Right ventricle myocardium superior (tissue), 1 donor: ENCODE data around the gene NCOA1. TPM values are rescaled to one million over a fixed set of nuclear protein-coding genes. Genes with fewer than 3 reads are reported as not detected.

ENCODE experiments used
- ATAC-seq: fragments of 200-7000 bp; cut with Tn5 transposase; one replicate; pipeline ENCODE4 v1.9.1; 2020; ENCODE audit warnings: mild to moderate bottlenecking; ENCODE audit not compliant: poor library complexity
- DNase-seq: peaks from one replicate; pipeline ENCODE4 v3.0.0-alpha.2; 2020
- intact Hi-C: fragments of 100-400 bp; cut with DNase I; formaldehyde crosslinking; loops from one replicate; pipeline ENCODE4 v1.11.2; 2022
- total RNA-seq: library from RNA; stranded (reverse); fragmentation: NEBNext Ultra II Directional; extraction: Animal tissue kit (Norgen Biotek cat#: 25700); gene quantifications from one replicate; pipeline ENCODE4 v1.2.1, GENCODE V29; 2021
- donor health status: DM: no; HTN: yes; CAD: no; lungs with severe emphysema.

The NCOA1 gene
- total RNA-seq, 1 donor from 2014 or later, result 32.2 TPM

DNA sequence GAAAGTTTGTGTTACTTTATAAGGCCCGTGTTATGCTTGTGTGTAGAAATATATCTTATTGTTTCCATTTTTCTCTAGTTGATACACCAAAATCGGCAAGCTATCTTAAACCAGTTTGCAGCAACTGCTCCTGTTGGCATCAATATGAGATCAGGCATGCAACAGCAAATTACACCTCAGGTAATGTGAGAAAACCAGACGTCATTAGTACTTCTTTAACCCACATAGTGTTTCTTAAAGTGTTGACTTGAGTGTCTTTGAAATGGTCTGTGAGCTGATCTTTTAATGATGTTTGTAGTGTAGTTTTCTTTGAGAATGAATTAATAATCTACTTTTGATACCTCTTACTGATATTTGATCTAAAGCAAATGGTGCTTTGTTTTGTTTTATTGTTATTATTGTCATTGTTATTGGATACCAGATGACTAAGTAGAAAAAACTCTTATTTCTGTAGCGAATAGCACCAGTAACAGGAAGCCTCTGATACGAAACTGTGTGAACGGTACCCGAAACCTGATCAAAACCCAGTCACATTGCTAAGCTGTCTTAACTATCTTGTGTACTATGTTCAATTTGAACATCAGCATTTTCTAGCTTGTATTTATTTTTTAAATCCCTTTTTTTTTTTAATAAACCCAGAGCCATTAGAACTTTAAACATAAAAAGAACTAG is 248.4 kb downstream of the NCOA1 start:
- DNase-seq (no peak), ATAC-seq (no peak)
- intact Hi-C loops, result no loop called here

DNA sequence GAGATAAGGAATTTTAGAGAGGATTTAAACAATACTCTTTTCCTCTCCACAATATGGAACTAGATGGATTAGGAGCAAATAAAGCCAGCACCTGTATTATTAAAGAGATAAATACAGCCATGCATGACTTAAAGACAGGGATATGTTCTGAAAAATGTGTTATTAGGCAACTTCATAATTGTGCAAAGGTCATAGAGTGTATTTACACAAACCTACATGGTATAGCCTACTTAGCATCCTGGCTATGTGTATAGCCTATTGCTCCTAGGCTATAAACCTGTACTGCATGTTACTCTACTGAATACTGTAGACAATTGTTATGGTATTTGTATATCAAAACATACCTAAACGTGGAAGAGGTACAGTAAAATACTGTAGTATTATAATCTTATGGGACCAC is 249.1 kb downstream of the NCOA1 start:
- no peak for ATAC-seq
- intact Hi-C loops, result no loop called here
- DNase-seq, result no peak

DNA sequence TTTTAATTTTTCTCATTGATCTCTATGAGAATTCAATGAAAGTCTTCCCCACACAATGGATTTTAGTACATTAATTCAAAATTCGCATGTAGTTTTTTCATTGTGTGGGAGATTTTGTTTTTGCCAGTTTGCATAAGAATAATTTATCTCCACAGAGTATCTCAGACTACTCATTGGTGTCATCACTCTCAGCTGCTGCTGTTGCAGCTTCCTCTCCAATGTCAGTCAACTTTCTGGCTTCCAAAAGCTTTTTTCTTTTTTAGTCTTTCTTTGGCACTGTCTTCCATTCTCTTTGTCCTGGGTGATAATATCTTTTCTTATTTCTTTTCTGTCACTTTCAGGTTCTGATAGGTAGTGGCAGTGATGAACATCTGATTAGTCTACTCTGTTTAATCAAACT is 251.7 kb downstream of the NCOA1 start:
- intact Hi-C loops, result no loop called here
- DNase-seq (no peak), ATAC-seq (no peak)

DNA sequence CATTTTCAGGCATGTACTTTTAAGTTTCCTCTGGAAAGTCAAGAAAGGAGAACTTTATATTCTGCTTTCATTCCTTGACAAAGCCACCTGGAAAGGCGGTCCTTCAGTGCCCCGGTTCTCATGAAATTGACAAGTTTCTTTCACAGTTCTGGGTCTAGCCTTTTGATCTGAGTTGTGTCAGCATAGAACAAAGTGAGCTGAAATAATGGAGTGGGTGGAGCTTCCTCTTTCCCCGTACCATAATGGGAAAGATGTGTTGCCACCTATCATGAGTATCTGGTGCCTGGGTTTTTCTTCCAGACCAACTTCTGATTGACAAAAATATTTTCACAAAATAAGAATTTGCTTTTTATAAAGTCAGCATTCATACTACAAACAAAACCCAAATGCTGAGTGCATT is 252.9 kb downstream of the NCOA1 start:
- ATAC-seq, result no peak
- DNase-seq, result no peak
- intact Hi-C loops, result no loop called here

DNA sequence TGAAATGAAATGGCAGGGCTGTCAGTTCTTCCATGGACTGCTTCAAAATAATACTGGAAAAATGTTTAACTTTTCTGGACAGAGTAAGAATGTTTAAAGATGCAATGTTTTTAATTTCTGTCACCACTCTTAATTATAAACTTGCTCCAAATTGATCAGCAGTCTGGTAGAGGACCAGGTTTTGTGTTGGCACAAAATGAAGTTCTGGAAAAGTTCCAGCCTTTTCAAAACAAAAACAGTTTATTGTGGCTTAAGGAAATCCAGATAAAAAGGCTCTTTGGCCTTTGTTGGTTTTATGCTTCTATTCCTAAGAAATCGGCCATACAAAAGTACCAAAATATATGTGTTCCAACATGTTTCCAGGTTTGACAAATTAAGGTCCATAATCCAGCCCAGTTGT is 253.3 kb downstream of the NCOA1 start:
- intact Hi-C loops, result no loop called here
- DNase-seq (no peak), ATAC-seq (no peak)

DNA sequence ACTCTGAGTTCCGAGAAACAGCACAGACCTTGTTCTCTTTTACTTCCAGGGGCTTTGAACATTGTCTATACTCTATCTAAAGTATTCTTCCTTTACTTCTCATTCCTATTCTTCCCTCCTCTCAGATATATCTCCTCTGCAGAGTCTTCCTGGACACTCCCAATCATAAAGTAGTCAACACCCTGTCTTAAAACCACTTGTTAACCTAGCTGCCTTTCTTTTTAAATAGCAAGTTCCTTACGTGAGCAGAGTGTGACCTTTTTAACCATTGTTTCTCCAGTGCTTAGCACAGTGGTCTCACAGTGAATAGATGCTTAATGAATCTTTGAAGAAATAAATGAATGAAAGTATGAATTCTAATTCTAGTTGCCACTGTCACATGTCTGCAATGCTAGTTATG is 254.8 kb downstream of the NCOA1 start:
- intact Hi-C loops, result no loop called here
- ATAC-seq, result no peak
- DNase-seq, result no peak

DNA sequence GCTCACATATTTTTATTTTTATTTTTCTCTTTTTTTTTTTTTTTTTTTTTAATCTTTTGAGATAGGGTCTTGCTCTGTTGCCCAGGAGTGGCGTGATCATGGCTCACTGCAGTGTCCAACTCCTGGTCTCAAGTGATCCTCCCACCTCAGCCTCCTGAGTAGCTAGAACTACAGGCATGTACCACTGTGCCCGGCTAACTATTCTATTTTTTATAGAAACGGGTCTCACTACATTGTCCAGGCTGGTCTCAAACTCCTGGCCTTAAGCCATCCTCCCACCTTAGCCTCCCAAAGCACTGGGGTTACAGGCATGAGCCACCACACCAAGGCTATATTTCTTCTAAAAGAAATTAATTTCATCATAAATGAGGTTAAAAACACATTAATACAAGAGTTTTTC is 256.2 kb downstream of the NCOA1 start:
- no peak for DNase-seq
- ATAC-seq, result no peak
- intact Hi-C loops, result no loop called here

DNA sequence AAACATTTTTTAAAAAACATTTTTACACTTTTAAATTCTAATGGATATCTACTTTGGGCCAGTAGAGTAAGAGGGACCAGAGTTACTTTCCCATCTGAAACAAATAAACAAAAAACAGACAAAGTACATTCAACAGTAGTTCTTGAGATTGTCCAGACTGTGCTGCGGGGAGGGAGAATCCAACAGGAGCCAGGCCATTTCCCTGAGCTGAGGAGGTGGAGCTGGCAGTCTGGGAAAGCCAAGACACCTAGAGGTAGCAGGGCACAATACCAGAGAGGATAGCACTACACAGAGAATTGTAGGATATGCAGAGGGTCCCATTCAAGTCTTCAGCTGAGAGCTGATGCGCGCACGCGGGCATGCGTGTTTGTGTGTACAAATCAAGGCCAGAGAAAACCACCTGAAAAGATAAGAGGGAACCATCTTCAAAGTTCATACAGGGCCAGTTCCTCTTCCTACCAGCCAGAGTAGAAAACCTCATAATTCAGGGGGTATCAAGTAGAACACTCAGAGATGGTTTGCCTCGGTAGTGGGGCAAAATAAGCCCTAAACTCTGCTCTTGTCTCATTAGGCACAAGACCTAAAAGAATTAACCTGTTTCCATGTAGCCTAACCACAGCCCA is 258.1 kb downstream of the NCOA1 start:
- intact Hi-C loops, result no loop called here
- ATAC-seq, result no peak
- no peak for DNase-seq

DNA sequence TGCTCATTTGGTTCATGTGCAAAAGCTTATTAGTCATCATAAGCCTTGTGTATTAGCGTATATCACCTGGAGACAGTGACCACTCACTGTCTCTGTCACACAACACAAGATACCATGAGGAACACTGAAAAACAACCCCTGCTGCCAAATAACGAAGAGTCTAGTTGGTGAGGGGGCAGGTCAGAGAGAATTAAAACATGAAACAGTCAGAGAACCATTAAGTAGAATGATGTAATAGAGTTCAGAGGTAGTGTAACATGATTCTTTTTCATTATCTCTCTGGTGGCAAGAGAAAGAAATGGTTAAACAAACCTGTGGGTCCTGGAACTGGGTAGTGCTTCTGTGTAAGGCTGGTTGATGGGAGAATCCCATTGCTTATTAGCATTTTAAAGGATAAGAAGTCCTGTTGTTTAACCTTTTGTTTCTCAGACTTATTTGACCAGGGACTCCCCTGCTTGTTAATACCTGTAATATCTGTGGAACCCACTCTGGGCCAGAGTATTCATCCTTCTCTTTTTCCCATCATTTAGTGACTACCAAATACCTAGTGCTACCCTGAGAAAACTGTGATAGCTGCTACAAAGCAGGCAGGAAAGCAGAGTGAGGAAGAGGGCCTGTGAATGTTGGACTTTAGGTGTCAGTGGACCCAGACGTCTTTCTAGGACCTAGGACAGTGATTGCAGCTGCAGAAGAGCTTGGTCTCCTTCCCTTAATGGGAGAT is 264.1 kb downstream of the NCOA1 start:
- intact Hi-C loops, result no loop called here
- ATAC-seq (no peak), DNase-seq (no peak)

DNA sequence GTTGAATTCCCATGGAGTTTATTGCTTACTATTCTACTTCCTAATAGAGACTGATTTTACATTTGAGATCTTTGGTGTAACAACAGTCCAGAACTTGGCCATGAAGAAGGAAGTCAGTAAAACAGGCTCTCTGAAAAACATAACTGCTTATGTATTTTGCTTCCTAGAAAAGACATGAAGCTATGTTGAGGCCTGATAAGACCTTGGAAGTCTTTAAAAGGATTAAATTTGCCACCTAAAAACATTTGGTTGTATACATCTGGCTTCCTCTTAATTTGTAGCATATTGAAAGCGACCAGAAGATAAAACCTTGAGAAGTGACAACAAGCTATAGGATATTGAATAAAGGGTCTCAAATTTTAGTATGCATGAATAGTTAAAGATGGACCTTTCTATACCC is 265.7 kb downstream of the NCOA1 start:
- no peak for ATAC-seq
- DNase-seq, result no peak
- intact Hi-C loops, result no loop called here

DNA sequence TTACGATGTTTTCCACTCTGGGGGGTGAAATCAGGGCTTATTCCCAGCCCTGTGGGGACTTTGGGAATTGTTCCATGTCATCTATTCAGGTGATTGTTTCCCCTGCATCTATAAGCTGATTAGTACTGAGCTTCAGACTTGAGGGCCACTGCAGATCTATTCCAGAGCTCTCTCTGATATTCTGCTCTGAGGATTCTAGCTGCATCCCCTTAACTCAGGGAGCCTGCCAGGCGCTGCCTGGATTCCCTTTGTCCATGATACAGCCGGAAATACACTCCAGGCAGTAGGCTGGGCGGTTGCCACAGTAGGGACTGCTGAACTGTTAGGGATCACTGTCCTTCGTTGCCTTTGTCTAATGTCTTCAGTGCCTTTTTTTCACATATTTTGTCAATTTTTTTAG is 270.8 kb downstream of the NCOA1 start:
- intact Hi-C loops, result no loop called here
- ATAC-seq (no peak), DNase-seq (peak; percentile 53)

DNA sequence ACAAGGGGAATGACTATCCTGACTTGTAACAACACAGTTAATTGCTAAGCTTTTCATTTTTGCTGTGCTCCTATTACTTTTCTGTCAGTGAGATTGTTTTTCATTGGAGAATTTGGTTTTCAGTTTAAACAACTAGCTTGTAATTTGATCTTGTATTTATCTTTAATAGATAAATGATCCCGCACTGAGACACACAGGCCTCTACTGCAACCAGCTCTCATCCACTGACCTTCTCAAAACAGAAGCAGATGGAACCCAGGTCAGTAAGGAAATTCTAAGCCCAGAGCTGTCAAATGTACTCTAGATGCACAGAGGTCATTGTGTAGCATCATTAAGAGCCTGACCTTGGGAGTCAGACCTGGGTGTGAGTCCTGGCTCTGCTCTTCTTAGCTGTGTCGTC is 271.5 kb downstream of the NCOA1 start:
- intact Hi-C loops, result no loop called here
- DNase-seq (no peak), ATAC-seq (no peak)

DNA sequence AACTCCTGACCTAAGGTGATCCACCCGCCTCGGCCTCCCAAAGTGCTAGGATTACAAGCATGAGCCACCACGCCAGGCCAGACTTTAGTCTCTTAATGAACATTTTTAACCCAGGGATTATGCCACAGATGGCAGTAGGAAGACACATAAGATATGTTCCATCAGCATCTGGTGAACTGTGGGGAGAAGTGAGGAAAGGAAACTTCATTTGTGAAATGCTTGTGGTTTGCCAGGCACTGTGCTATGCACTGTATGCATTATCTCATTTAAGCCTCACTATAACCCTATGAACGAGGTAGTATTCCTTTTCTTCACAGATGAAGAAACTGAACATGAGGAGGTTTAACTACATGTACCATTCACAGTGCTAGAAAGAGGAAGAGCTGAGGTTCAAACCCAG is 272.8 kb downstream of the NCOA1 start:
- intact Hi-C loops, result no loop called here
- DNase-seq (no peak), ATAC-seq (no peak)

DNA sequence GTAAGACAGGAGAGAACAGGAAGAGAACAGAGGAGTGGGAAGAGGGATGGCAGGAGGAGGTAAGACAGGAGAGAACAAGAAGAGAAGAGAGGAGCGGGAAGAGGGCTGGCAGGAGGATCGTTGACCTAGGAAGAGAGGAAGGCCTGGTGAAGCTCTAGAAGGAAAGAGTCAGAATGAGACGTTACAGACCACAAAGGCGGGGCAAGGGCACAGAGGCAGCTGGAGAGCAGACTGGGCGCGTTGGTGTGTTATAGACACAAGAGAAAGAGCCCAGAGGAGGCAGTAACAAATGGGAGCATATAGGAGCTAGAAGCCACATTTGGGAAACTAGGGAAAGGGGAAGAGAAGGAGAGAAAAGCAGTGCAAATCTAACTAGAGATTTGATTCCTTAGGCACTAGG is 275.6 kb downstream of the NCOA1 start:
- no peak for DNase-seq
- intact Hi-C loops, result no loop called here
- ATAC-seq, result no peak

DNA sequence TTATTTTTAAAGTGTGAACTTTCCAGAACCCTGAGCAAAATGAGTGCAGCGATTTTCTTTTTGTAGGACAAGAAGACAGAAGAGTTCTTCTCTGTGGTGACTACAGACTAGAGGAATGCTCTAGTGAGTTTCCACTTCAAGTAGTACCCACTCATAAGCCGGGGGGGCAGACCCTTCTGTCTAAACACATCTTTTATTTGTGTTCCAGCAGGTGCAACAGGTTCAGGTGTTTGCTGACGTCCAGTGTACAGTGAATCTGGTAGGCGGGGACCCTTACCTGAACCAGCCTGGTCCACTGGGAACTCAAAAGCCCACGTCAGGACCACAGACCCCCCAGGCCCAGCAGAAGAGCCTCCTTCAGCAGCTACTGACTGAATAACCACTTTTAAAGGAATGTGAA is 277.0 kb downstream of the NCOA1 start:
- DNase-seq, result no peak
- intact Hi-C loops, result no loop called here
- ATAC-seq, result no peak

DNA sequence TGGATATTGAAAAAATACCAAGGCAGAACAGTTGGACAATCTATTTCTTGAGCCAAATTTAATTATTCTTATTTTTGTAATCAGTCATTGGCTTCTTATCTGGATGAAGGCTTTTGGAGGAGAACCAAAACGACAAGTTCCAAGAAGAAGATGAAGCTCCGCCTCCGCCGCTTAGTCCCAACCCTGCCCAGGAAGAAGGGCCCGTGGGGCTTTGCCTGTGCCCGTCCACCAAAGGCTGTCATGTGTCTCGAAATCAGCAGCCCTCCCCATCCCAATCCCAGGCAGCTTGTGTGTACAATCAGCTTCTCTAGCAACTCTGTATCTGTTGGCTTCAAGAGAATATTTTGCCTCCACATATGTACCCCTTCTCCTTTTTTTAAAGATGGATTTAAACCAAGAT is 277.5 kb downstream of the NCOA1 start:
- intact Hi-C loops, result no loop called here
- peak; percentile 83 for ATAC-seq
- peak; percentile 82 for DNase-seq

DNA sequence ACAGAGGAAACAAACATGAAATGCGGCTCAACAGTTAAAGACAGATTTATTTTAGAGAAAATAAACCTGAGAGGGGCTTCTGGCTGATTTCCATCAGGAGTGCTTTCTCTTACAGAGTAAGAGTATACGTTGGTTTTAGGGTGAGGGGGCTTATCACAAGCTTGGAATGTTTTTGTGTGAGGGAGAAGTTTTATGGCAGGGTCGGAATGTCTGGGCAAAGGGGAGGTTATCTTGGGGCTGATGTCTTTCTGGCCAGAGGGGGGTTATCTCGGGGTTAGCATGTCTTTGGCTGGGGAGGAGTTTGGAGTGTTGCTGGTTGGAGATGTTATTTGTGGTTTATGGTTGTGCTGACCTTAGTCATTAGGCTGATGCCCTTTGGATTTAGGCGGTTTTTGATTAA is 280.0 kb downstream of the NCOA1 start:
- intact Hi-C loops, result no loop called here
- DNase-seq (no peak), ATAC-seq (no peak)

DNA sequence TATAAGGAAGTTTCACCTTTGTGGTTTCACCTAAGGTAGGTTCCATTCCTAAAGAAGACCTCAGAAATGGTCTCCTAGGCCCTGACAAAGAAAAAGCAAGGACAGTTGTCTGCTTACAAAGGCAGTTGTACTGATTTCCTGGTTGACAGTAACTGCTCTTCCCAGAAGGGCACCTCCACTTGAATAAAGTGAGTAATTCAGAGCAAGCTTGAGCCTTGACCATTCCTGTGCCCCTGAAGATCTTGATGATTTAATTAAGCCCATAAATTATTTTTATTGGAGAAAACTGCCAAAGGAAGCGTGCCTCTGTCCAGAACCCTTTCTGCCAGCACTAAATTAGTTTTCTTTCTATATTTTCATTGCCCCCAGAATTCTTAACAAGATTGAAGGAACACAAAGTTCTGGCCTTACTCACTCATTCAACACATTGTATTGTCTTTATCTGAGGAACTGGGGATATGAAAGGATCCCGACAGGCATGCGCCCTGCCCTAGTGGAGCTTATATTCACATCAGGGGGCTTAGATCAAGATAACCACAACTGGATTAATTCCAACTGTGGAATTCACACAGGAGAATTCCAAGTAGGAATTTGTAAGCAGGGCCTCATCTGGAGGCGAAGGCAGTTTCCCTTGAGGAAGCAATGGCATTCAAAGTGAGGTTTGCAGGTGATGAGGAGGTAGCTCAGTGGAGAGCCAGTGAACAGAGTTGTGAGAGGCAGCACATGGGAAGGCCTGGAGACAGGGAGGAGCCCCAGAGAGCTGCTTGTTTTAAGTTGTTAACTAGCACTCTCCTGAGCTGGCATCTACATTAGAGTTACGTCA is 280.9 kb downstream of the NCOA1 start:
- intact Hi-C loops, result no loop called here

DNA sequence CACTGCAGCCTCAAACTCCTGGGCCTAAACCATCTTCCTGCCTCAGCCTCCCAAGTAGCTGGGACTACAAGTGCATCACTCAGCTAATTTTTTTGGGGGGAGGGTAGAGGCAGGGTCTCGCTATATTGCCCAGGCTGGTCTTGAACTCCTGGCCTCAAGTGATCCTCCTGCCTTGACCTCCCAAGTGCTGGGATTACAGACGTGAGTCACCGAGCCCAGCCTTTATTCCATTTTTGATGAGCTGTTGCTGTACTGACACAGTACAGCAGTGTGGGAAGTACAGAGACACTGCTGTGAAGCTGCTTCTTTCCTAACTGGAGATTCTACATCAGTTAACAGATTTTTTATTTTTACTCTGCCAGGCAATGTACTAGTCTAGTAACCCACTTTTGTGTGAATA is 283.3 kb downstream of the NCOA1 start:
- intact Hi-C loops, result no loop called here
- ATAC-seq (no peak), DNase-seq (no peak)

More for the DNA sequence above, 280.9 kb downstream of the NCOA1 start:
- no peak for ATAC-seq
- no peak for DNase-seq

DNA sequence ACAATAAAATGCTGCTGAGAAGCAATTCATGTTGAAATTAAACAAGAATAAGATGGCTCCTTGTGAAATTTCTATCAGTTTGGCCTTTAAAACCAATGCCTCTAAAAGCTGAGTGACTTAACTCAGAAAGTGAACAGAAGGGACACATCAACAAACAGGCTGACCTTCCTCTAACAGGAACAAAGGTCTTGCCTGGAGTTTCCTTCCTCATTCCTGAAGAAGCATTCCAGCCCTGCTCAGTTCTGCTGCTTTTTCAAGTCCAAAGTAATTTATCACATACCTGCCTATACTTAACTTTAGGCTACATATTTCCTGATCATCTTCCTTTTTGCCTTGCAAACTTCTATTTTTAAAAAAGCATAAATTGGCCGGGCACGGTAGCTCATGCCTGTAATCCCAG is 288.1 kb downstream of the NCOA1 start:
- ATAC-seq (no peak), DNase-seq (no peak)
- intact Hi-C loops, result no loop called here
